Esophagus squamous epithelium (tissue), 4 donors: ENCODE data around the gene WFIKKN1.

Experiments used
- CTCF ChIP-seq, 6 experiments: fragments of 450-650 bp in 4 of 6; fragments of 200-600 bp in 2 of 6; sonication (generic) in 2 of 6; IDR thresholded peaks; one replicate each; pipeline ENCODE4 v1.5.1; 2016 to 2019; ENCODE audit warnings: antibody characterized with exemption in 6 of 6, mild to moderate bottlenecking in 4 of 6, moderate library complexity in 4 of 6
- POLR2A ChIP-seq, 4 donors: fragments of 450-650 bp; IDR thresholded peaks; one replicate each; pipeline ENCODE4 v1.6.1; 2017; ENCODE audit warnings: antibody characterized with exemption in 4 of 4, mild to moderate bottlenecking in 4 of 4, moderate library complexity in 3 of 4

- TF ChIP-seq CTCF (IDR thresholded peaks at IDR 0.05) = no peak
- TF ChIP-seq POLR2A (IDR thresholded peaks at IDR 0.05) = no peak
Measured at GRCh38 chr16:631808-632358, 1.1 kb downstream of the WFIKKN1 start.
